ENCODE results near the gene AP5B1.

The AP5B1 gene

DNA sequence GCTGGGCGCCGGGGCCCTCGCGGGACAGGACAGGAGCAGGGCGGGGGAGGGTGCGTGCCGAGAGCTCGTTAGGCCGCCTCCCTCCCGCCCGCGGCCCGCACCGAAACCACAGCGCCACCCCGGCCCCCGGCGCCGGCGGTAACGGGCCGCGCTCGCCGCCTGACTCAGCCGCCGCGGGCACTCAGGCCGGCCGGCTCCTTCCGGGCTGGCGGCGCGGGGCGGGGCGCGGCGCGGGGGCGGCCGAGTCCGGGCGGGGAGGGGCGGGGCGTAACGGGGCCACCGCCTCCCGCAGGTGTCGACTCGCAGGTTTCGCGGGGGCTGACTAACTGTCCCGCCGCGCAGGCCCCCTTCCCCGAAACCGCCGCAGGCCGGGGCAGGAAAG, at the start of gene AP5B1:
Gene AP5B1, minus strand, starts transcription at position 207 of the 382 bp plus-strand sequence. CDS start 385 bp downstream, outside the sequence.
- in situ Hi-C loops (cut with MboI; ENCODE audit: low sequenced_read_pairs): no loop called here

- in situ Hi-C loops (cut with MboI; ENCODE audit: low sequenced_read_pairs): no loop called here
Measured at GRCh38 chr11:65829459-65829858, 48.7 kb upstream of the AP5B1 start.

- in situ Hi-C loops (cut with MboI; ENCODE audit: low sequenced_read_pairs): no loop called here
Measured at GRCh38 chr11:65826984-65827735, 46.4 kb upstream of the AP5B1 start.

DNA sequence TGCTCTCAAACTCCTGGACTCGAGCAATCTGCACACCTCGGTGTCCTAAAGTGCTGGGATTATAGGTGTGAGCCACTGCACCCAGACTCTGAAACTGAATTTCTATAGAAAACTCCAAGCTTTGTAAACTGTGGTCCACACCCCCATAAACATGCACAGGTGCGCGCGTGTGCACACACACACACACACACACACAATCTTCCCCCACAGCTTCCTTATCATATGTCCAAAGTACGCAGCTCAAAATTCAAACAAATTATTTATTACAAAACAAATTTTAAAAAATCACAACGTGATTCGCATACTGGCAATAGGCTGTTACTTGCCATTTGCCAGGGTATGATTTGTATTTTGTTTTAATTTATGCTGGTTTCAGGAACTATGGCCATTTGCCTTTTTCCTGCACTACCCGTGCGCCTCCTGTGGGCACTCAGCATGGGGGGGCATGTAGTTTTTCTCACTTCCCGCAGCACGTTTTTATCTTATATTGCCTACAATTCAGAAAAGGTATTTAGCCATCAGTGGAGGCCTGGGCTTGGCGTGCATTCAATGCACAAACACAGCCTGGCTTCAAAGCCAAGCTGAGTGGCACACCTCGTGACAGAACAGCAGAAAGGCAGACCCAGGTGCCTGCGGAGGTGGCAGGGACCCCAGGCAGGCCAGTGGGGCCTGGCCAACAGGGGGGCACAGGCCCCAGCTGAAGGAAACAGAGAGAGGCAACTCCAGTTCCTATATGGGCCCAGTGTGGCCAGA, 42.2 kb upstream of the AP5B1 start:
- in situ Hi-C loops (cut with MboI; ENCODE audit: low sequenced_read_pairs): loop anchor here (25.0 kb wide), 1 partner anchor 111 kb away; the partner anchor contains the start of genes KAT5 and RNASEH2C

DNA sequence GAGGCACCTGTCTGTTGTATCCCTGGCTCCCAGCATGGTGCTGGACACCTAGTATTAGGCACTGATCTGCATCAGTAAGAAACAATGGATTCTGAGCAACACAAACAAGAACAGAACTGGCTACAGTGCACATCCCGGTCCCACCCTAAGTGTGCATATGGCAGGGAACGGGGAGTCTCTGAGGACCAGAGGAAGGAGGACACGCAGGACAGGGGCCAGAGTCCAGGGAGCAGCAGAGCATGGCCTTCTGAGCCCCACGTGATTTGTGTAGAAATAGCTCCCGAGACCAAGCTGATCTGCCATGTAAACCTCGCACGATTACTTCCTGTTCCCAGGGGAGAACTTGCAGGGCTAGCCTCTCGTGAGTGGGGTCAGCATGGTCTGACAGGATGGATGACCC, 40.3 kb upstream of the AP5B1 start:
- in situ Hi-C loops (cut with MboI; ENCODE audit: low sequenced_read_pairs): loop anchor here (25.0 kb wide), 1 partner anchor 109 kb away; the partner anchor contains the start of genes KAT5 and RNASEH2C

DNA sequence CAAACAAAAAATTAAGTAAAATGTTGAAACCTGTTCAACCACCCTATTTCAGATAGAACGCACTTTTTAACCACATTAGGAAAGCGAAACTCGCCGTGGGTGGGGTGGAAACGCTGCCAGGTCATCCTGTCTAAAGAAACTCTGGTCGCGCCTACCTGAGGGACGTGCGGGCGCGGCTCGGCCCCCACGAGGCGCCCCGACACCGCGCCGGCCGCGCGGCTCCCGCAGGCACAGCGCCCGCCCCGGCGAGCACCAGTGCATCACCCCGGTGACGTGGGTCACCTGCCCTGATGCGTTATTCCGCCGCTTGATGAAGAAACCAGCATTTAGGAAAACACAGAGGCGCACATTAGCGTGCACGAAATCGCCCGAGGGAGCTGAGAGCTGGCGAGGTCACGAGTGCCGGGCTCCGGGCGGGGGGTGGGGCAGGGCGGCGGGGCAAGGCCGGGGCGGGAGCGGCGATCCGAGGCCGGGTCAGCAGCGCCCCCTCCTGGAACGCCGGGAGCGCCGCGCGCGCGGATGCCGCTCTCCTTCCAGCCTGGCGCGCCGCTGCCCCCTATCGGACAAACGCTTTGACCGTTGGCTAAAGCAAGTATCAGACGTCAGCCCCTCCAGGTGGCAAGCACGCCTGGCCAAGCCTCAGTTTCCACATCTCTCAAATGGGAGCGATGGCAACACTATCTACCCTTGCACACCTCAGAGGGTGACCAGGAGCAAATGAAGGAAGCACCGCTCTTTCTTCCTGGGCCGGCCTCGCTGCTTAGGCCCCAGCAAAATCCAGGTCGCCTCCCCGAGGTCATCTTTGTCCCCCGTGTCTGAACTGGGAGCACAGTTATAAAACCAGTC, 37.3 kb upstream of the AP5B1 start:
- in situ Hi-C loops (cut with MboI; ENCODE audit: low sequenced_read_pairs): loop anchor here (25.0 kb wide), 1 partner anchor 106 kb away; the partner anchor contains the start of genes KAT5 and RNASEH2C

GRCh38 chr11:65817312-65817834, 36.6 kb upstream of the AP5B1 start:
- in situ Hi-C loops (cut with MboI; ENCODE audit: low sequenced_read_pairs): loop anchor here (25.0 kb wide), 1 partner anchor 105 kb away; the partner anchor contains the start of genes KAT5 and RNASEH2C

GRCh38 chr11:65816696-65817095, 35.9 kb upstream of the AP5B1 start:
- in situ Hi-C loops (cut with MboI; ENCODE audit: low sequenced_read_pairs): loop anchor here (25.0 kb wide), 1 partner anchor 104 kb away; the partner anchor contains the start of genes KAT5 and RNASEH2C

- in situ Hi-C loops (cut with MboI; ENCODE audit: low sequenced_read_pairs): loop anchor here (25.0 kb wide), 1 partner anchor 103 kb away; the partner anchor contains the start of genes KAT5 and RNASEH2C
Measured at GRCh38 chr11:65814986-65815565, 34.3 kb upstream of the AP5B1 start.

DNA sequence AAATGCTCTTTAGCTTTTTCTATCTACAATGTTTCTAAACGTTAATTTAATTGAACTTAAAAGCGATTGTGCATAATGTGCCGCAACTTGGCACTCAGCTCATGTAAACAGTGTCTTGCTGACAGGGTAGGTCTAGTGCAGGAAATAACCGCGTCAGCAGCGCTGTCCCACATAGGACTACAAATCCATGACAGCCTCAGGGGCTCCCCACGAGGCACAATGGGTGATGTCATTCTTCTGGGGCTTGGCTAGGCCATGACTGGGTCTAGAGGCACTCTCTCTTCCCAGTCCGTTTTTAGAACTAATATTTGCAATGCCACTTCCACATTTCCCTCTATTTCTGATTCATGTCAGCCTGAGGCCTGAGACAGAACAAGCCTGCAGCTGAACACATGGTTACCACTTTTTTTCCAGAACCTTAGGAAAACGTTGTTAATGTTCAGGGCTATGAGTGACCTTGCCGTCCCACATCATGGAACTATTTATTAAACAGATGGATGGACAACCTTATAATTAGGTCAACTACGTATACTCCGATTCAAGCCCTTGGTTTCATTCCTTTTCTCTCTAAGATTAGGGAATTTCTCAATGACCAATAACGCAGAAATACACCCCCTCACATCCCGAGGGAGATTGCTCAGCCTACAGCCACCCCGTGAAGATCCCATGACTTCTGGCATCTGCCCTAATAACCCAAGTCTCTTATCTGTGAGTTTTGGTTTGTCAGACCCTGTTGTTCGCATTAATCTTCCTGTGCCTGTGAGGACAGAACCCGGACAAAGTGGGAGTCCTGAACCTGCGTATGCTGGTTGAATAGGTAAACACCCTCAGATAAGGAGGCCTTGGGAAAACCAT, 33.6 kb upstream of the AP5B1 start:
- in situ Hi-C loops (cut with MboI; ENCODE audit: low sequenced_read_pairs): loop anchor here (25.0 kb wide), 1 partner anchor 102 kb away; the partner anchor contains the start of genes KAT5 and RNASEH2C

DNA sequence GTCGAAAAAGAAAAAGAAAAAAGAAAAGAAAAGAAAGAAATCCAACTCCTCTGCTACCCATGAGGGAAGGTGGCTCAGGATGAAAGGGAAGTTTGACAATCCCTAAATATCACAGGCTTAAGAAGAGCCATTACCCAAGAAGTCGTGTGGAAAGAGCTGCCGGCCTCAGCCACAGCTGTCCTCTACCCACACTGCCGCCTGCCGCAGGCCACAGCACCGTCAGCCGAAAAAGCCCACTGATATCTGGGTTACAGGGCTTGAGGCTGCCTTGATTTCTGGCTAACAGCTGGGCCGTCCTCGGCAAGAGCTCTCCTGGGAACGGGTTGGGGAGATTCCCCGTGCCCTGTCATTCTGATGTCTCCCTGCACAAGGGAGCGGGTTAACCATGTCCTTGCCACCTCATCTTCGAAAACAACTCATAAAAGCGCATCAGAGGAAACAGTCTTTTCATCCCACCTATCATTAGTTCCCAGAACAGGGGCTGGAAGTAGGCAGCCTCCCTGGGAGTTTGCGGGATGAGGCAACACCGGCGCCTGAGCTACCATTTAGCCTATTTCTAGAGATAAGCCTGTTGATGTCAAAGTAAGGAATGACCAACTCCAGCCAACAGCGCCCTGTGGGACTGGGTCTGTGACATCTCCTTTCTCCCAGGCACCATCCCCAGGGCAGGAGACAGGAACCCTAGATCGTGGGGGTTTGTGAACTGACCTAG, 31.1 kb upstream of the AP5B1 start:
- in situ Hi-C loops (cut with MboI; ENCODE audit: low sequenced_read_pairs): loop anchor here (25.0 kb wide), 1 partner anchor 100 kb away; the partner anchor contains the start of genes KAT5 and RNASEH2C

GRCh38 chr11:65810046-65810868, 29.5 kb upstream of the AP5B1 start:
- in situ Hi-C loops (cut with MboI; ENCODE audit: low sequenced_read_pairs): loop anchor here (25.0 kb wide), 1 partner anchor 98 kb away; the partner anchor contains the start of genes KAT5 and RNASEH2C

DNA sequence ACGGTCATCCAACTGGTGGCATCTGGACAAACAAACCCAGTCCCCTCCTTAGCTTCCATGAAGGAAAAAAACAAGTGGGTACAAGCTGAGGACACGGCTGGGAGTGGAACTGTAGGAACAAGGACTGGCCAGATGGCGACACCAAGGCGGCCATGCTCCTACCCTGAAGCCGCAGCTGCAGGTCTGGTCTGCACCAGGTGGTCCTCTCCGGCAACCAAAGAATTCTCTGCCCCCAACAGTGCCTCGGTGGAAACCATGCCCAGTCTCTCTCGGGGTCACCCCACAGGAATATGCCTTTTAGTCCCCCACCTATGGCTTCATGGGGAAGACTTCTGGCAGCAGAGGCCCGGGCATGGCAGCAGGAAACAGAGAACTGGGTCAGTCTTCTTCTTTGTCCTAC, 28.7 kb upstream of the AP5B1 start:
- in situ Hi-C loops (cut with MboI; ENCODE audit: low sequenced_read_pairs): loop anchor here (25.0 kb wide), 1 partner anchor 97 kb away; the partner anchor contains the start of genes KAT5 and RNASEH2C

DNA sequence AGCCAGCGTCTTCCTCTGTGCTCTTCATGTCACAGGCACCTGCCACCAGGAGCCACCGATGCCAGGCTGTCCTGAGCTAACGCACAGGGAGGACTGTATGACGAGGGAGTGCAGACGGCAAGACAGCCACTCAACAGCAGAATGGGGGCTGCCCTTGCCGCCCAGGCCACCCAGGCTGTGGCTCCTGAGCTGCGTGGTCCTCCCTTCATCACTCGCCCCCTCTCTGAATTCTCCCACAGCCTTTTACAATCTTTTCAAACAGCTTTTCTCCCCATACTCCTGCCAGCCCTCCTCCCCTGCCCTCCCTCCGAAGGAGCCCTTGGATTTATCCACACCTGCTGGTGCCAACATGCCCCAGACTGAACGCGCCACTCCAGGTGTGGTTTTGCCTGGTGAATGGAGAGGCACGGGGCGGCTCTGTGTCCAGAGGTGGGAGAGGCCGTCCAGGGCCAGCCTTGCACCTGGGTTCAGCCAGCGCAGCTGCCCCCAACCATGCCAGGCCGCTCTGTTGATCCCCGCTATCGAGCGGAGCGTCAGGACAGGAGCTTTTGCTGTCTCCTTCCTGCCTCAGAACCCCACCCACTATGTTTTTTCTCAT, 28.1 kb upstream of the AP5B1 start:
- in situ Hi-C loops (cut with MboI; ENCODE audit: low sequenced_read_pairs): loop anchor here (25.0 kb wide), 1 partner anchor 97 kb away; the partner anchor contains the start of genes KAT5 and RNASEH2C

- in situ Hi-C loops (cut with MboI; ENCODE audit: low sequenced_read_pairs): loop anchor here (25.0 kb wide), 1 partner anchor 95 kb away; the partner anchor contains the start of genes KAT5 and RNASEH2C
Measured at GRCh38 chr11:65806979-65807378, 26.2 kb upstream of the AP5B1 start.

GRCh38 chr11:65803797-65804492, 23.2 kb upstream of the AP5B1 start:
- in situ Hi-C loops (cut with MboI; ENCODE audit: low sequenced_read_pairs): loop anchor here (25.0 kb wide), 1 partner anchor 92 kb away; the partner anchor contains the start of genes KAT5 and RNASEH2C
